HepG2 (cell line): ENCODE results near the gene LIPE. TPM values are rescaled to one million over a fixed set of nuclear protein-coding genes. Genes with fewer than 3 reads are reported as not detected.
A peak's percentile ranks its signal among the peaks of the same experiment; 100 is the strongest.

Source experiments
- FOXA1 ChIP-seq, 2 experiments: fragments of 450-650 bp in 1 of 2; sonication (generic) in 1 of 2; formaldehyde crosslinking in 1 of 2; IDR thresholded peaks; 2 replicates each; pipeline versions ENCODE4 v1.4.0 to v1.6.1; 2016 to 2020; ENCODE audit warnings: missing genetic modification reagents in 1 of 2
- JUNB ChIP-seq: sonication (generic); formaldehyde crosslinking; IDR thresholded peaks from 2 replicates; pipeline ENCODE4 v1.8.0; 2022; ENCODE audit warnings: missing genetic modification reagents, mild to moderate bottlenecking, borderline replicate concordance
- PHF21A ChIP-seq: sonication (generic); formaldehyde crosslinking; IDR thresholded peaks from 2 replicates; pipeline ENCODE4 v1.5.0; 2020; ENCODE audit warnings: mild to moderate bottlenecking, missing genetic modification reagents
- TOE1 ChIP-seq: sonication (generic); formaldehyde crosslinking; IDR thresholded peaks from 2 replicates; pipeline ENCODE4 v1.4.0; 2020; ENCODE audit warnings: mild to moderate bottlenecking, missing genetic modification reagents
- ZNF382 ChIP-seq: sonication (generic); formaldehyde crosslinking; IDR thresholded peaks from 2 replicates; pipeline ENCODE4 v1.5.0; 2020; ENCODE audit warnings: missing genetic modification reagents, mild to moderate bottlenecking, borderline replicate concordance
- polyA plus RNA-seq, 8 experiments: library from polyadenylated mRNA; depleted of rRNA in 3 of 8; stranded (reverse) in 7 of 8; unstranded in 1 of 8; fragments of >200 nt; fragmentation: Illumina TruSeq in 4 of 8; extraction: Trizol in 4 of 8; gene quantifications; 2 replicates each; pipeline versions ENCODE4 v1.2.1 to v1.2.3, GENCODE V29; 2011 to 2016; ENCODE audit warnings: low read depth in 4 of 8, missing spikeins in 1 of 8, mixed read lengths in 1 of 8; ENCODE audit not compliant: insufficient read depth in 1 of 8
- total RNA-seq, 5 experiments: library from RNA; depleted of rRNA; stranded (reverse); fragments of >200 nt; fragmentation: Illumina TruSeq; extraction: Trizol; gene quantifications; 2 replicates each; pipeline ENCODE4 v1.2.3, GENCODE V29; 2016; ENCODE audit warnings: low read depth in 1 of 5
- TF ChIP-seq, protein P1 (sequence below): sonication (generic); formaldehyde crosslinking; conservative IDR thresholded peaks from 2 replicates; pipeline ENCODE4 v1.8.1; 2023; ENCODE audit warnings: missing genetic modification reagents
- TF ChIP-seq, protein P2 (sequence below): sonication (generic); formaldehyde crosslinking; IDR thresholded peaks from 2 replicates; pipeline ENCODE4 v1.5.0; 2020; ENCODE audit warnings: mild to moderate bottlenecking, missing genetic modification reagents, borderline replicate concordance
- TF ChIP-seq, protein P3 (sequence below): sonication (generic); formaldehyde crosslinking; IDR thresholded peaks from 2 replicates; pipeline ENCODE4 v1.8.1; 2023; ENCODE audit warnings: mild to moderate bottlenecking, inconsistent platforms, moderate library complexity, missing genetic modification reagents, borderline replicate concordance
- TF ChIP-seq, protein P4 (sequence below): IDR thresholded peaks from 2 replicates; pipeline ENCODE4 v1.6.1; 2016; ENCODE audit warnings: mild to moderate bottlenecking, missing biosample characterization, missing genetic modification reagents
- TF ChIP-seq, protein P5 (sequence below): sonication (generic); formaldehyde crosslinking; IDR thresholded peaks from 2 replicates; pipeline ENCODE4 v1.8.0; 2023; ENCODE audit warnings: mild to moderate bottlenecking, missing genetic modification reagents

LIPE gene
- total and polyA plus RNA-seq, 2 of the 13 experiments (the other 11 are each of a cell fraction or from before 2014, with no cell fraction given) = not detected

DNA sequence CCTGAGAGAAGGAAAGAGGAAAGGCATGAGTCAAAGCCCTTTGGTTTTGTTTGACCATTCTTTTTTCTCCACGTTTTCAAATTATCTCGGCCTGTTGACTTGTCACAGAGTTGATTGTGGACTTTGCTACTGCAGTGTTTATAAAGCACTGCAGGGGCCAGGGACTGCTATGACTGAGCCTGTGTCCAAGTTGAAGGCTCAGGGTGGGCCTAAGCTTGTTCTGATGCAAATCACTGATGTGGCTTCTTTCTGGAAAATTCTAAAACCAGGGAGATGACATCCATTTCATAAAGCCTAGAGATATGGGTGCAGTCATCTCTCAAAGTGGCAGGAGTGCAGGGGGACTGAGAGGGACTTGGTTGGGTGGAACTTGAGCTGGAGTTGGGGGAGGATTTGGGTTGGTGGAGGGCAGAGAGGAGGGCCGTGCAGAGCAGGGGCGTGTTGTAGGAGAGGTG lies 16.8 kb upstream of the LIPE start (continued):
- TF ChIP-seq, protein P1, sequence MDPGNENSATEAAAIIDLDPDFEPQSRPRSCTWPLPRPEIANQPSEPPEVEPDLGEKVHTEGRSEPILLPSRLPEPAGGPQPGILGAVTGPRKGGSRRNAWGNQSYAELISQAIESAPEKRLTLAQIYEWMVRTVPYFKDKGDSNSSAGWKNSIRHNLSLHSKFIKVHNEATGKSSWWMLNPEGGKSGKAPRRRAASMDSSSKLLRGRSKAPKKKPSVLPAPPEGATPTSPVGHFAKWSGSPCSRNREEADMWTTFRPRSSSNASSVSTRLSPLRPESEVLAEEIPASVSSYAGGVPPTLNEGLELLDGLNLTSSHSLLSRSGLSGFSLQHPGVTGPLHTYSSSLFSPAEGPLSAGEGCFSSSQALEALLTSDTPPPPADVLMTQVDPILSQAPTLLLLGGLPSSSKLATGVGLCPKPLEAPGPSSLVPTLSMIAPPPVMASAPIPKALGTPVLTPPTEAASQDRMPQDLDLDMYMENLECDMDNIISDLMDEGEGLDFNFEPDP (CRISPR knock-in tag) = no peak
- TF ChIP-seq, protein P2, sequence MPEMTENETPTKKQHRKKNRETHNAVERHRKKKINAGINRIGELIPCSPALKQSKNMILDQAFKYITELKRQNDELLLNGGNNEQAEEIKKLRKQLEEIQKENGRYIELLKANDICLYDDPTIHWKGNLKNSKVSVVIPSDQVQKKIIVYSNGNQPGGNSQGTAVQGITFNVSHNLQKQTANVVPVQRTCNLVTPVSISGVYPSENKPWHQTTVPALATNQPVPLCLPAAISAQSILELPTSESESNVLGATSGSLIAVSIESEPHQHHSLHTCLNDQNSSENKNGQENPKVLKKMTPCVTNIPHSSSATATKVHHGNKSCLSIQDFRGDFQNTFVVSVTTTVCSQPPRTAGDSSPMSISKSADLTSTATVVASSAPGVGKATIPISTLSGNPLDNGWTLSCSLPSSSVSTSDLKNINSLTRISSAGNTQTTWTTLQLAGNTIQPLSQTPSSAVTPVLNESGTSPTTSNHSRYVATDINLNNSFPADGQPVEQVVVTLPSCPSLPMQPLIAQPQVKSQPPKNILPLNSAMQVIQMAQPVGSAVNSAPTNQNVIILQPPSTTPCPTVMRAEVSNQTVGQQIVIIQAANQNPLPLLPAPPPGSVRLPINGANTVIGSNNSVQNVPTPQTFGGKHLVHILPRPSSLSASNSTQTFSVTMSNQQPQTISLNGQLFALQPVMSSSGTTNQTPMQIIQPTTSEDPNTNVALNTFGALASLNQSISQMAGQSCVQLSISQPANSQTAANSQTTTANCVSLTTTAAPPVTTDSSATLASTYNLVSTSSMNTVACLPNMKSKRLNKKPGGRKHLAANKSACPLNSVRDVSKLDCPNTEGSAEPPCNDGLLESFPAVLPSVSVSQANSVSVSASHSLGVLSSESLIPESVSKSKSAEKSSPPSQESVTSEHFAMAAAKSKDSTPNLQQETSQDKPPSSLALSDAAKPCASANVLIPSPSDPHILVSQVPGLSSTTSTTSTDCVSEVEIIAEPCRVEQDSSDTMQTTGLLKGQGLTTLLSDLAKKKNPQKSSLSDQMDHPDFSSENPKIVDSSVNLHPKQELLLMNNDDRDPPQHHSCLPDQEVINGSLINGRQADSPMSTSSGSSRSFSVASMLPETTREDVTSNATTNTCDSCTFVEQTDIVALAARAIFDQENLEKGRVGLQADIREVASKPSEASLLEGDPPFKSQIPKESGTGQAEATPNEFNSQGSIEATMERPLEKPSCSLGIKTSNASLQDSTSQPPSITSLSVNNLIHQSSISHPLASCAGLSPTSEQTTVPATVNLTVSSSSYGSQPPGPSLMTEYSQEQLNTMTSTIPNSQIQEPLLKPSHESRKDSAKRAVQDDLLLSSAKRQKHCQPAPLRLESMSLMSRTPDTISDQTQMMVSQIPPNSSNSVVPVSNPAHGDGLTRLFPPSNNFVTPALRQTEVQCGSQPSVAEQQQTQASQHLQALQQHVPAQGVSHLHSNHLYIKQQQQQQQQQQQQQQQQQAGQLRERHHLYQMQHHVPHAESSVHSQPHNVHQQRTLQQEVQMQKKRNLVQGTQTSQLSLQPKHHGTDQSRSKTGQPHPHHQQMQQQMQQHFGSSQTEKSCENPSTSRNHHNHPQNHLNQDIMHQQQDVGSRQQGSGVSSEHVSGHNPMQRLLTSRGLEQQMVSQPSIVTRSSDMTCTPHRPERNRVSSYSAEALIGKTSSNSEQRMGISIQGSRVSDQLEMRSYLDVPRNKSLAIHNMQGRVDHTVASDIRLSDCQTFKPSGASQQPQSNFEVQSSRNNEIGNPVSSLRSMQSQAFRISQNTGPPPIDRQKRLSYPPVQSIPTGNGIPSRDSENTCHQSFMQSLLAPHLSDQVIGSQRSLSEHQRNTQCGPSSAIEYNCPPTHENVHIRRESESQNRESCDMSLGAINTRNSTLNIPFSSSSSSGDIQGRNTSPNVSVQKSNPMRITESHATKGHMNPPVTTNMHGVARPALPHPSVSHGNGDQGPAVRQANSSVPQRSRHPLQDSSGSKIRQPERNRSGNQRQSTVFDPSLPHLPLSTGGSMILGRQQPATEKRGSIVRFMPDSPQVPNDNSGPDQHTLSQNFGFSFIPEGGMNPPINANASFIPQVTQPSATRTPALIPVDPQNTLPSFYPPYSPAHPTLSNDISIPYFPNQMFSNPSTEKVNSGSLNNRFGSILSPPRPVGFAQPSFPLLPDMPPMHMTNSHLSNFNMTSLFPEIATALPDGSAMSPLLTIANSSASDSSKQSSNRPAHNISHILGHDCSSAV (CRISPR knock-in tag) = no peak
- TF ChIP-seq, protein P3, sequence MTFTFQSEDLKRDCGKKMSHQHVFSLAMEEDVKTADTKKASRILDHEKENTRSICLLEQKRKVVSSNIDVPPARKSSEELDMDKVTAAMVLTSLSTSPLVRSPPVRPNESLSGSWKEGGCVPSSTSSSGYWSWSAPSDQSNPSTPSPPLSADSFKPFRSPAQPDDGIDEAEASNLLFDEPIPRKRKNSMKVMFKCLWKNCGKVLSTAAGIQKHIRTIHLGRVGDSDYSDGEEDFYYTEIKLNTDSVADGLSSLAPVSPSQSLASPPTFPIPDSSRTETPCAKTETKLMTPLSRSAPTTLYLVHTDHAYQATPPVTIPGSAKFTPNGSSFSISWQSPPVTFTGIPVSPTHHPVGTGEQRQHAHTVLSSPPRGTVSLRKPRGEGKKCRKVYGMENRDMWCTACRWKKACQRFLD (CRISPR knock-in tag) = no peak
- TF ChIP-seq PHF21A (CRISPR knock-in tag) = peak; percentile 89
- TF ChIP-seq ZNF382 (CRISPR knock-in tag) = no peak
- TF ChIP-seq, protein P4, sequence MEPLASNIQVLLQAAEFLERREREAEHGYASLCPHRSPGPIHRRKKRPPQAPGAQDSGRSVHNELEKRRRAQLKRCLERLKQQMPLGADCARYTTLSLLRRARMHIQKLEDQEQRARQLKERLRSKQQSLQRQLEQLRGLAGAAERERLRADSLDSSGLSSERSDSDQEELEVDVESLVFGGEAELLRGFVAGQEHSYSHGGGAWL = no peak
- peak; percentile 56 for TF ChIP-seq FOXA1 (IDR thresholded peaks at IDR 0.05)
- peak; percentile 95 for TF ChIP-seq FOXA1 (CRISPR knock-in tag; IDR thresholded peaks at IDR 0.05)
- no peak for TF ChIP-seq JUNB (CRISPR knock-in tag)
- TF ChIP-seq TOE1 (CRISPR knock-in tag) = no peak
- TF ChIP-seq, protein P5, sequence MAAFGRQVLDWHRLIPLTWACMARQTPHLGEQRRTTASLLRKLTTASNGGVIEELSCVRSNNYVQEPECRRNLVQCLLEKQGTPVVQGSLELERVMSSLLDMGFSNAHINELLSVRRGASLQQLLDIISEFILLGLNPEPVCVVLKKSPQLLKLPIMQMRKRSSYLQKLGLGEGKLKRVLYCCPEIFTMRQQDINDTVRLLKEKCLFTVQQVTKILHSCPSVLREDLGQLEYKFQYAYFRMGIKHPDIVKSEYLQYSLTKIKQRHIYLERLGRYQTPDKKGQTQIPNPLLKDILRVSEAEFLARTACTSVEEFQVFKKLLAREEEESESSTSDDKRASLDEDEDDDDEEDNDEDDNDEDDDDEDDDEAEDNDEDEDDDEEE (CRISPR knock-in tag) = no peak
- TF ChIP-seq, all 625 proteins: peak for 147
